HepG2 (cell line): Measurements from ENCODE around the gene DENND4B. TPM values are rescaled to one million over a fixed set of nuclear protein-coding genes. Genes with fewer than 3 reads are reported as not detected.

Experiments used
- CBX2 ChIP-seq, 2 experiments: fragments of 200-600 bp in 1 of 2; sonication (generic); formaldehyde crosslinking in 1 of 2; IDR thresholded peaks; 2 replicates each; pipeline versions ENCODE4 v1.7.0 to v1.8.1; 2018 to 2022; ENCODE audit warnings: low read depth in 2 of 2, low read length in 1 of 2, mild to moderate bottlenecking in 1 of 2, missing genetic modification reagents in 1 of 2
- DNMT3B ChIP-seq: conservative IDR thresholded peaks from 2 replicates; pipeline ENCODE4 v1.6.1; 2016; ENCODE audit warnings: missing biosample characterization, control low read depth
- FIP1L1 ChIP-seq: fragments of 200-400 bp; formaldehyde crosslinking; IDR thresholded peaks from 2 replicates; pipeline ENCODE4 v1.6.1; 2018; ENCODE audit warnings: low read depth, mild to moderate bottlenecking, low read length, moderate library complexity, borderline replicate concordance; ENCODE audit not compliant: insufficient read depth
- HDAC2 ChIP-seq: sonication (generic); formaldehyde crosslinking; IDR thresholded peaks from 2 replicates; pipeline ENCODE4 v1.4.0; 2020; ENCODE audit warnings: missing genetic modification reagents
- KDM4B ChIP-seq: sonication (generic); formaldehyde crosslinking; IDR thresholded peaks from 2 replicates; pipeline ENCODE4 v1.4.0; 2020; ENCODE audit warnings: missing genetic modification reagents
- KDM5B ChIP-seq: sonication (generic); formaldehyde crosslinking; IDR thresholded peaks from 2 replicates; pipeline ENCODE4 v1.4.0; 2020; ENCODE audit warnings: missing genetic modification reagents, mild to moderate bottlenecking, borderline replicate concordance
- PAF1 ChIP-seq: IDR thresholded peaks from 2 replicates; pipeline ENCODE4 v1.6.1; 2016; ENCODE audit warnings: missing genetic modification reagents, missing compliant biosample characterization
- PAX8 ChIP-seq: sonication (generic); formaldehyde crosslinking; IDR thresholded peaks from 2 replicates; pipeline ENCODE4 v1.8.0; 2022; ENCODE audit warnings: mild to moderate bottlenecking, missing genetic modification reagents, borderline replicate concordance
- PTBP1 ChIP-seq: fragments of 200-400 bp; formaldehyde crosslinking; IDR thresholded peaks from 2 replicates; pipeline ENCODE4 v1.6.1; 2018; ENCODE audit warnings: low read length, low read depth; ENCODE audit not compliant: poor library complexity, severe bottlenecking
- SATB2 ChIP-seq: sonication (generic); formaldehyde crosslinking; IDR thresholded peaks from 2 replicates; pipeline ENCODE4 v1.5.0; 2020; ENCODE audit warnings: missing genetic modification reagents
- SMAD1 ChIP-seq: sonication (generic); formaldehyde crosslinking; IDR thresholded peaks from 2 replicates; pipeline ENCODE4 v1.4.0; 2020; ENCODE audit warnings: missing genetic modification reagents, low read depth, mild to moderate bottlenecking, borderline replicate concordance
- U2AF2 ChIP-seq: fragments of 200-400 bp; formaldehyde crosslinking; IDR thresholded peaks from 2 replicates; pipeline ENCODE4 v1.6.1; 2017; ENCODE audit warnings: low read depth, mild to moderate bottlenecking, low read length
- XRCC5 ChIP-seq: fragments of 200-400 bp; formaldehyde crosslinking; optimal IDR thresholded peaks from 2 replicates; pipeline ENCODE3; 2017; ENCODE audit warnings: mild to moderate bottlenecking, low read length
- ZNF121 ChIP-seq: sonication (generic); formaldehyde crosslinking; IDR thresholded peaks from 2 replicates; pipeline ENCODE4 v1.5.0; 2020; ENCODE audit warnings: mild to moderate bottlenecking, missing genetic modification reagents
- ZNF256 ChIP-seq: sonication (generic); formaldehyde crosslinking; conservative IDR thresholded peaks from 2 replicates; pipeline ENCODE4 v1.4.0; 2020; ENCODE audit warnings: missing genetic modification reagents
- ZNF44 ChIP-seq: sonication (generic); formaldehyde crosslinking; IDR thresholded peaks from 2 replicates; pipeline ENCODE4 v1.5.1; 2020; ENCODE audit warnings: mild to moderate bottlenecking, missing genetic modification reagents
- ZNF598 ChIP-seq: sonication (generic); formaldehyde crosslinking; IDR thresholded peaks from 2 replicates; pipeline ENCODE4 v1.5.1; 2020; ENCODE audit warnings: mild to moderate bottlenecking, missing genetic modification reagents, borderline replicate concordance
- ZNF746 ChIP-seq: sonication (generic); formaldehyde crosslinking; IDR thresholded peaks from 2 replicates; pipeline ENCODE4 v1.8.0; 2022; ENCODE audit warnings: mild to moderate bottlenecking, missing genetic modification reagents
- ZNF772 ChIP-seq: sonication (generic); formaldehyde crosslinking; IDR thresholded peaks from 2 replicates; pipeline ENCODE4 v1.5.0; 2020; ENCODE audit warnings: mild to moderate bottlenecking, missing genetic modification reagents
- polyA plus RNA-seq, 8 experiments: library from polyadenylated mRNA; depleted of rRNA in 3 of 8; stranded (reverse) in 7 of 8; unstranded in 1 of 8; fragments of >200 nt; fragmentation: Illumina TruSeq in 4 of 8; extraction: Trizol in 4 of 8; gene quantifications; 2 replicates each; pipeline versions ENCODE4 v1.2.1 to v1.2.3, GENCODE V29; 2011 to 2016; ENCODE audit warnings: low read depth in 4 of 8, missing spikeins in 1 of 8, mixed read lengths in 1 of 8; ENCODE audit not compliant: insufficient read depth in 1 of 8
- total RNA-seq, 5 experiments: library from RNA; depleted of rRNA; stranded (reverse); fragments of >200 nt; fragmentation: Illumina TruSeq; extraction: Trizol; gene quantifications; 2 replicates each; pipeline ENCODE4 v1.2.3, GENCODE V29; 2016; ENCODE audit warnings: low read depth in 1 of 5
- TF ChIP-seq, protein P1 (sequence below): sonication (generic); formaldehyde crosslinking; IDR thresholded peaks from 2 replicates; pipeline ENCODE4 v1.5.1; 2020; ENCODE audit warnings: missing genetic modification reagents, mild to moderate bottlenecking, borderline replicate concordance
- TF ChIP-seq, protein P2 (sequence below): sonication (generic); formaldehyde crosslinking; IDR thresholded peaks from 2 replicates; pipeline ENCODE4 v1.4.0; 2020; ENCODE audit warnings: missing genetic modification reagents
- TF ChIP-seq, protein P3 (sequence below): sonication (generic); IDR thresholded peaks from 2 replicates; pipeline ENCODE4 v1.6.1; 2016; ENCODE audit warnings: low read depth, borderline replicate concordance
- TF ChIP-seq, protein P4 (sequence below): sonication (generic); formaldehyde crosslinking; IDR thresholded peaks from 2 replicates; pipeline ENCODE4 v1.4.0; 2020; ENCODE audit warnings: missing genetic modification reagents

The DENND4B gene
- total and polyA plus RNA-seq, 2 of the 13 experiments (the other 11 are each of a cell fraction or from before 2014, with no cell fraction given), result 15.1 to 20.3 TPM

DNA sequence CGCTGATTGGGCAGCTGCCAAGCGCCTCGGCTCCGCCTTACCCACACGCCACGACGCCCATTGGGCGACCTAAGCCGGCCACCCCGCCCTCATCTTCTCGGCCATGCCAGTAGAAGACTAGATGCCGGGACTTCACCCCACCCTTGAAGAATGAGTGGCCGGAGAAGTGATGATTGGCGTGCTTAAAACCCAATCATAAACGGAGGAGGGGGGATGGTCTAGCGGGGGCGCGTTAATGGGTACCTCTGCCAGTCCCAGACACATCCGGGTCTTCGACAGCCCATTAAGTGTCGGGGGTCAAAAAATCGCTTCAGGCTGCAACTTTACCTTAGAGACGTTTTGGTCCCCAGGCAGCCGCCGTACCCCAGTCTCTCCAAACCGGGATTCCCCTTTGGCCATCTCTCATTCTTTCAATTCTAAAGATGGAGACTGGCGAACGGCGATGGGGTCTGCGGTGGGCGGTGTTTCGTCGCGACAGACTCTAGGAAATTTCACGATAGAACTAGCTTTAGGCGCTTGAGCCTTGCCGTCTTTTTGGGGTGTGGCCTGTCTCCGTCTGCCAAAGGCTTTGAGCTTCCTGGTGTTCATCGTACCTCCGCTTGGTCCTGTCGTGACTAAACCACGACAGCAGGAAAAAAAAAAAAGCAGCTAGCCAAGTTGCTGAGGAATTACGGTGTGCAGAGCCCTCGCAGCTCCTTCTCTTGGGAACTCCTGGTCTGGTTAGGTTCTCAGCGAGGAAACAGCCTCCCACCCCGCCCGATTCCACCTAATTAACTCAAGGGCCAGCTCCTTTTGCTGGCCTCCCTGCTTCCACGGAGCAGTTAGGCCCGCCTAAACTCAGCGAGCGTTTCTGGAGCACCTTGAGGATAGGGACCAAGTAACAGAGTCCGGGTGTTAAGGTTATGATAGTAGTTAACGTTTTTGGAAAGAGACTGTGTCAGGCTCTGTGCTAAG is 23.3 kb downstream of the DENND4B start, which contains the start of gene GATAD2B (continued):
- TF ChIP-seq, protein P1, sequence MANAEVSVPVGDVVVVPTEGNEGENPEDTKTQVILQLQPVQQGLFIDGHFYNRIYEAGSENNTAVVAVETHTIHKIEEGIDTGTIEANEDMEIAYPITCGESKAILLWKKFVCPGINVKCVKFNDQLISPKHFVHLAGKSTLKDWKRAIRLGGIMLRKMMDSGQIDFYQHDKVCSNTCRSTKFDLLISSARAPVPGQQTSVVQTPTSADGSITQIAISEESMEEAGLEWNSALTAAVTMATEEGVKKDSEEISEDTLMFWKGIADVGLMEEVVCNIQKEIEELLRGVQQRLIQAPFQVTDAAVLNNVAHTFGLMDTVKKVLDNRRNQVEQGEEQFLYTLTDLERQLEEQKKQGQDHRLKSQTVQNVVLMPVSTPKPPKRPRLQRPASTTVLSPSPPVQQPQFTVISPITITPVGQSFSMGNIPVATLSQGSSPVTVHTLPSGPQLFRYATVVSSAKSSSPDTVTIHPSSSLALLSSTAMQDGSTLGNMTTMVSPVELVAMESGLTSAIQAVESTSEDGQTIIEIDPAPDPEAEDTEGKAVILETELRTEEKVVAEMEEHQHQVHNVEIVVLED, result peak; percentile 44; the same call in 1 of the 2 replicates
- TF ChIP-seq XRCC5 (no peak), PTBP1 (no peak), FIP1L1 (no peak), ZNF772 (CRISPR knock-in tag) (peak; percentile 27; the same call in 1 of the 2 replicates), ZNF598 (CRISPR knock-in tag) (no peak), KDM5B (CRISPR knock-in tag) (0 out of 2 replicates have a peak, but pooled peaks have one; percentile 53), ZNF256 (CRISPR knock-in tag) (no peak), PAX8 (CRISPR knock-in tag) (no peak), SMAD1 (no peak), HDAC2 (CRISPR knock-in tag) (peak; percentile 46), U2AF2 (0 out of 2 replicates have a peak, but pooled peaks have one; percentile 31), ZNF121 (CRISPR knock-in tag) (0 out of 2 replicates have a peak, but pooled peaks have one; percentile 18), KDM4B (CRISPR knock-in tag) (no peak), ZNF44 (no peak), CBX2 (IDR thresholded peaks at IDR 0.05; ENCODE audit: low read depth, low read length) (peak; percentile 99), CBX2 (CRISPR knock-in tag; IDR thresholded peaks at IDR 0.05; ENCODE audit: low read depth) (no peak), PAF1 (CRISPR knock-in tag) (no peak), DNMT3B (peak; percentile 59), ZNF746 (CRISPR knock-in tag) (no peak), SATB2 (CRISPR knock-in tag) (no peak)
- TF ChIP-seq, protein P2, sequence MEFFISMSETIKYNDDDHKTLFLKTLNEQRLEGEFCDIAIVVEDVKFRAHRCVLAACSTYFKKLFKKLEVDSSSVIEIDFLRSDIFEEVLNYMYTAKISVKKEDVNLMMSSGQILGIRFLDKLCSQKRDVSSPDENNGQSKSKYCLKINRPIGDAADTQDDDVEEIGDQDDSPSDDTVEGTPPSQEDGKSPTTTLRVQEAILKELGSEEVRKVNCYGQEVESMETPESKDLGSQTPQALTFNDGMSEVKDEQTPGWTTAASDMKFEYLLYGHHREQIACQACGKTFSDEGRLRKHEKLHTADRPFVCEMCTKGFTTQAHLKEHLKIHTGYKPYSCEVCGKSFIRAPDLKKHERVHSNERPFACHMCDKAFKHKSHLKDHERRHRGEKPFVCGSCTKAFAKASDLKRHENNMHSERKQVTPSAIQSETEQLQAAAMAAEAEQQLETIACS (CRISPR knock-in tag), result peak; percentile 43
- TF ChIP-seq, protein P3, sequence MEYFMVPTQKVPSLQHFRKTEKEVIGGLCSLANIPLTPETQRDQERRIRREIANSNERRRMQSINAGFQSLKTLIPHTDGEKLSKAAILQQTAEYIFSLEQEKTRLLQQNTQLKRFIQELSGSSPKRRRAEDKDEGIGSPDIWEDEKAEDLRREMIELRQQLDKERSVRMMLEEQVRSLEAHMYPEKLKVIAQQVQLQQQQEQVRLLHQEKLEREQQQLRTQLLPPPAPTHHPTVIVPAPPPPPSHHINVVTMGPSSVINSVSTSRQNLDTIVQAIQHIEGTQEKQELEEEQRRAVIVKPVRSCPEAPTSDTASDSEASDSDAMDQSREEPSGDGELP, result no peak
- TF ChIP-seq, protein P4, sequence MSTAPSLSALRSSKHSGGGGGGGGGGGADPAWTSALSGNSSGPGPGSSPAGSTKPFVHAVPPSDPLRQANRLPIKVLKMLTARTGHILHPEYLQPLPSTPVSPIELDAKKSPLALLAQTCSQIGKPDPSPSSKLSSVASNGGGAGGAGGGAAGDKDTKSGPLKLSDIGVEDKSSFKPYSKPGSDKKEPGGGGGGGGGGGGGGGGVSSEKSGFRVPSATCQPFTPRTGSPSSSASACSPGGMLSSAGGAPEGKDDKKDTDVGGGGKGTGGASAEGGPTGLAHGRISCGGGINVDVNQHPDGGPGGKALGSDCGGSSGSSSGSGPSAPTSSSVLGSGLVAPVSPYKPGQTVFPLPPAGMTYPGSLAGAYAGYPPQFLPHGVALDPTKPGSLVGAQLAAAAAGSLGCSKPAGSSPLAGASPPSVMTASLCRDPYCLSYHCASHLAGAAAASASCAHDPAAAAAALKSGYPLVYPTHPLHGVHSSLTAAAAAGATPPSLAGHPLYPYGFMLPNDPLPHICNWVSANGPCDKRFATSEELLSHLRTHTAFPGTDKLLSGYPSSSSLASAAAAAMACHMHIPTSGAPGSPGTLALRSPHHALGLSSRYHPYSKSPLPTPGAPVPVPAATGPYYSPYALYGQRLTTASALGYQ (CRISPR knock-in tag), result no peak
